ENCODE data around the gene FAM174B. TPM values are rescaled to one million over a fixed set of nuclear protein-coding genes. Genes with fewer than 3 reads are reported as not detected.
A peak's percentile ranks its signal among the peaks of the same experiment; 100 is the strongest.

Gene FAM174B
- 2.1 and 5.1 TPM in 2 replicates for total RNA-seq

GRCh38 chr15:92655178-92655995 lies at the start of gene FAM174B:
FAM174B (minus strand) TSS chr15:92655775.
- H2AFZ ChIP-seq (ENCODE audit: low read length): peak within 1 kb of the TSS; percentile 35

GRCh38 chr15:92696096-92696495 lies 40.5 kb upstream of the FAM174B start:
- Histone ChIP-seq H3K4me1 (ENCODE audit: insufficient read depth, low read length) (no peaks in the 10 kb centered on the region), H3K4me2 (ENCODE audit: insufficient read depth, low read length) (no peak overlapping the region), H3K36me3 (ENCODE audit: insufficient read depth, low read length) (no peaks in the 10 kb centered on the region), H3K27ac (ENCODE audit: low read depth, low read length) (no peak overlapping the region), H3K79me2 (ENCODE audit: insufficient read depth, low read length) (no peaks in the 10 kb centered on the region), H3K9me3 (ENCODE audit: low read depth, low read length) (no peaks in the 10 kb centered on the region), H2AFZ (ENCODE audit: low read length) (no peak overlapping the region), H3K27me3 (ENCODE audit: insufficient read depth, low read length) (no peaks in the 10 kb centered on the region), H3K4me3 (ENCODE audit: insufficient read depth, low read length) (no peak overlapping the region), H4K20me1 (ENCODE audit: insufficient read depth, low read length) (no peaks in the 10 kb centered on the region)
- DNase-seq (ENCODE audit: insufficient read length, low spot score, missing footprints): no peak
- no peak for TF ChIP-seq CTCF (IDR thresholded peaks at IDR 0.05; ENCODE audit: extremely low read depth, low read depth, low read length)

More at GRCh38 chr15:92655178-92655995, at the start of gene FAM174B:
- H3K4me1 ChIP-seq (ENCODE audit: insufficient read depth, low read length): no peaks in the 10 kb centered on the region
- peak; percentile 87 for DNase-seq (ENCODE audit: insufficient read length, low spot score, missing footprints)
- no peaks in the 10 kb centered on the region for H4K20me1 ChIP-seq (ENCODE audit: insufficient read depth, low read length)
- H3K36me3 ChIP-seq (ENCODE audit: insufficient read depth, low read length): no peaks in the 10 kb centered on the region
- peak within 1 kb of the TSS; percentile 55 for H3K4me3 ChIP-seq (ENCODE audit: insufficient read depth, low read length)
- no peak within 1 kb of the TSS for H3K27ac ChIP-seq (ENCODE audit: low read depth, low read length)
- H3K27me3 ChIP-seq (ENCODE audit: insufficient read depth, low read length): peaks cover 18% of the 10 kb centered on the region
- no peaks in the 10 kb centered on the region for H3K79me2 ChIP-seq (ENCODE audit: insufficient read depth, low read length)
- no peak within 1 kb of the TSS for H3K4me2 ChIP-seq (ENCODE audit: insufficient read depth, low read length)
- no peaks in the 10 kb centered on the region for H3K9me3 ChIP-seq (ENCODE audit: low read depth, low read length)
- no peak for TF ChIP-seq CTCF (IDR thresholded peaks at IDR 0.05; ENCODE audit: extremely low read depth, low read depth, low read length)

- H3K27ac ChIP-seq (ENCODE audit: low read depth, low read length): no peak overlapping the region
- no peaks in the 10 kb centered on the region for H3K36me3 ChIP-seq (ENCODE audit: insufficient read depth, low read length)
- no peak overlapping the region for H2AFZ ChIP-seq (ENCODE audit: low read length)
- no peak overlapping the region for H3K4me3 ChIP-seq (ENCODE audit: insufficient read depth, low read length)
- H3K4me2 ChIP-seq (ENCODE audit: insufficient read depth, low read length): no peak overlapping the region
- no peaks in the 10 kb centered on the region for H4K20me1 ChIP-seq (ENCODE audit: insufficient read depth, low read length)
- H3K9me3 ChIP-seq (ENCODE audit: low read depth, low read length): no peaks in the 10 kb centered on the region
- DNase-seq (ENCODE audit: insufficient read length, low spot score, missing footprints): no peak
- no peaks in the 10 kb centered on the region for H3K27me3 ChIP-seq (ENCODE audit: insufficient read depth, low read length)
- H3K79me2 ChIP-seq (ENCODE audit: insufficient read depth, low read length): no peaks in the 10 kb centered on the region
- peak; percentile 37 for TF ChIP-seq CTCF (IDR thresholded peaks at IDR 0.05; ENCODE audit: extremely low read depth, low read depth, low read length)
- H3K4me1 ChIP-seq (ENCODE audit: insufficient read depth, low read length): no peaks in the 10 kb centered on the region
Observed at GRCh38 chr15:92693691-92694331, 38.2 kb upstream of the FAM174B start.

GRCh38 chr15:92690395-92690794 lies 34.8 kb upstream of the FAM174B start:
- H3K36me3 ChIP-seq (ENCODE audit: insufficient read depth, low read length): no peaks in the 10 kb centered on the region
- H2AFZ ChIP-seq (ENCODE audit: low read length): no peak overlapping the region
- no peaks in the 10 kb centered on the region for H3K79me2 ChIP-seq (ENCODE audit: insufficient read depth, low read length)
- H3K27ac ChIP-seq (ENCODE audit: low read depth, low read length): no peak overlapping the region
- peaks cover 3% of the 10 kb centered on the region for H3K4me1 ChIP-seq (ENCODE audit: insufficient read depth, low read length)
- H3K4me2 ChIP-seq (ENCODE audit: insufficient read depth, low read length): no peak overlapping the region
- TF ChIP-seq CTCF (IDR thresholded peaks at IDR 0.05; ENCODE audit: extremely low read depth, low read depth, low read length): no peak
- no peaks in the 10 kb centered on the region for H3K9me3 ChIP-seq (ENCODE audit: low read depth, low read length)
- DNase-seq (ENCODE audit: insufficient read length, low spot score, missing footprints): no peak
- H4K20me1 ChIP-seq (ENCODE audit: insufficient read depth, low read length): no peaks in the 10 kb centered on the region
- no peak overlapping the region for H3K4me3 ChIP-seq (ENCODE audit: insufficient read depth, low read length)
- H3K27me3 ChIP-seq (ENCODE audit: insufficient read depth, low read length): no peaks in the 10 kb centered on the region

Data from osteoblast (primary cell).